BJ (cell line): ENCODE measurements around the gene EIF1AD. TPM values are rescaled to one million over a fixed set of nuclear protein-coding genes. Genes with fewer than 3 reads are reported as not detected.

Experiments
- CTCF ChIA-PET: fragments of 350-600 bp; formaldehyde crosslinking; extraction: SDS; loops from one replicate; lab custom pipeline; 2021; ENCODE audit warnings: antibody characterized with exemption, inconsistent platforms; lab: Yijun Ruan, JAX
- POLR2A ChIA-PET: fragments of 300-600 bp; sonication (Branson Sonifier 250); formaldehyde crosslinking; extraction: SDS; loops from one replicate; lab custom pipeline; 2021; ENCODE audit warnings: antibody characterized with exemption; lab: Charles Lee
- DNase-seq: peaks from one replicate; pipeline ENCODE4 v3.0.0-alpha.2; 2011; ENCODE audit warnings: low read depth
- H3K27me3 ChIP-seq: 2 replicates; pipeline ENCODE4 v1.6.0; 2011; ENCODE audit warnings: low read length; ENCODE audit not compliant: control insufficient read depth, insufficient read depth
- H3K36me3 ChIP-seq: 2 replicates; pipeline ENCODE4 v1.5.1; 2011; ENCODE audit warnings: low read length; ENCODE audit not compliant: control insufficient read depth, insufficient read depth
- H3K4me3 ChIP-seq: 2 replicates; pipeline ENCODE4 v1.5.1; 2011; ENCODE audit warnings: low read depth, mild to moderate bottlenecking, control low read depth, low read length
- CTCF ChIP-seq: IDR thresholded peaks from 2 replicates; pipeline ENCODE4 v1.5.1; 2011; ENCODE audit warnings: low read depth, mild to moderate bottlenecking, control low read depth, inconsistent platforms, low read length, moderate library complexity; ENCODE audit not compliant: insufficient read depth
- polyA plus RNA-seq: library from polyadenylated mRNA; depleted of rRNA; stranded (reverse); fragments of >200 nt; gene quantifications from 2 replicates; pipeline ENCODE4 v1.2.3, GENCODE V29; 2011

The EIF1AD gene
- polyA plus RNA-seq, 1 experiment, result 27.7 TPM

GRCh38 chr11:66047541-66048365 lies 45.8 kb upstream of the EIF1AD start:
- Histone ChIP-seq H3K27me3 (no peaks in the 10 kb centered on the region), H3K36me3 (no peaks in the 10 kb centered on the region), H3K4me3 (no peak overlapping the region)
- CTCF ChIA-PET, result interaction anchor here (0.7 to 1.9 kb wide), 4 partner anchors 20 to 291 kb away, joined by 3 to 6 read pairs (median 4); no protein-coding TSS in a partner anchor
- TF ChIP-seq CTCF, result no peak
- POLR2A ChIA-PET, result interaction anchor here (0.5 kb wide), 1 partner anchor 95 kb away, joined by 7 read pairs; no protein-coding TSS in a partner anchor
- DNase-seq, result no peak

- no peaks in the 10 kb centered on the region for H3K36me3 ChIP-seq
- no peaks in the 10 kb centered on the region; the same call in 1 of the 2 replicates for H3K27me3 ChIP-seq
- no peak overlapping the region for H3K4me3 ChIP-seq
- POLR2A ChIA-PET, result interaction anchor here (0.5 kb wide), 1 partner anchor 96 kb away, joined by 7 read pairs; no protein-coding TSS in a partner anchor
- TF ChIP-seq CTCF, result no peak
- no peak for DNase-seq
- CTCF ChIA-PET, result interaction anchor here (0.8 to 3.6 kb wide), 5 partner anchors 12 to 163 kb away, joined by 3 to 31 read pairs (median 6); no protein-coding TSS in a partner anchor
These were observed 44.9 kb upstream of the EIF1AD start for GRCh38 chr11:66046901-66047300.

GRCh38 chr11:66045177-66045639 lies 43.3 kb upstream of the EIF1AD start:
- no peak for DNase-seq
- CTCF ChIA-PET, result interaction anchor here (0.6 to 4.7 kb wide), 23 partner anchors 10 to 934 kb away, joined by 3 to 40 read pairs (median 4); partner anchors contain the start of genes CATSPER1 and RELA
- no peaks in the 10 kb centered on the region; the same call in 1 of the 2 replicates for H3K27me3 ChIP-seq

GRCh38 chr11:66044757-66045156 lies 42.8 kb upstream of the EIF1AD start:
- no peaks in the 10 kb centered on the region for H3K36me3 ChIP-seq
- POLR2A ChIA-PET, result interaction anchor here (0.6 to 1.2 kb wide), 3 partner anchors 9 to 222 kb away, joined by 3 to 4 read pairs (median 4); no protein-coding TSS in a partner anchor

More at GRCh38 chr11:66045177-66045639, 43.3 kb upstream of the EIF1AD start:
- Histone ChIP-seq H3K36me3 (no peaks in the 10 kb centered on the region), H3K4me3 (no peak overlapping the region)
- peak; percentile 97 for TF ChIP-seq CTCF
- POLR2A ChIA-PET, result interaction anchor here (0.6 to 1.2 kb wide), 2 partner anchors 8 to 222 kb away, joined by 3 to 4 read pairs; no protein-coding TSS in a partner anchor

More at GRCh38 chr11:66044757-66045156, 42.8 kb upstream of the EIF1AD start:
- no peak for DNase-seq
- H3K4me3 ChIP-seq, result no peak overlapping the region
- CTCF ChIA-PET, result interaction anchor here (0.6 to 4.7 kb wide), 25 partner anchors 9 to 934 kb away, joined by 3 to 40 read pairs (median 4); partner anchors contain the start of genes CATSPER1 and RELA
- no peak for TF ChIP-seq CTCF
- H3K27me3 ChIP-seq, result no peaks in the 10 kb centered on the region; the same call in 1 of the 2 replicates
